AG04449 (cell line): ENCODE data around the gene NKX2-4.

Experiments
- CTCF ChIA-PET: fragments of 350-600 bp; formaldehyde crosslinking; extraction: SDS; loops from one replicate; lab custom pipeline; 2021; ENCODE audit warnings: antibody characterized with exemption; lab: Yijun Ruan, JAX
- POLR2A ChIA-PET: fragments of 400-600, 350-600 bp; formaldehyde crosslinking; extraction: SDS; loops from one replicate; lab custom pipeline; 2020; ENCODE audit warnings: antibody characterized with exemption, inconsistent platforms; lab: Yijun Ruan, JAX
- DNase-seq: peaks from one replicate; pipeline ENCODE4 v3.0.0-alpha.2; 2010; ENCODE audit warnings: low read depth, low spot score
- H3K4me3 ChIP-seq: 2 replicates; pipeline ENCODE4 v1.5.1; 2011; ENCODE audit warnings: low read depth, mild to moderate bottlenecking, control low read depth, low read length
- TF ChIP-seq, protein P1 (sequence below): IDR thresholded peaks from one replicate; pipeline ENCODE4 v1.5.1; 2011; ENCODE audit warnings: mild to moderate bottlenecking, moderate library complexity, low read length, control low read depth, inconsistent platforms; ENCODE audit not compliant: insufficient read depth; ENCODE audit errors: missing control alignments

The NKX2-4 gene

DNA sequence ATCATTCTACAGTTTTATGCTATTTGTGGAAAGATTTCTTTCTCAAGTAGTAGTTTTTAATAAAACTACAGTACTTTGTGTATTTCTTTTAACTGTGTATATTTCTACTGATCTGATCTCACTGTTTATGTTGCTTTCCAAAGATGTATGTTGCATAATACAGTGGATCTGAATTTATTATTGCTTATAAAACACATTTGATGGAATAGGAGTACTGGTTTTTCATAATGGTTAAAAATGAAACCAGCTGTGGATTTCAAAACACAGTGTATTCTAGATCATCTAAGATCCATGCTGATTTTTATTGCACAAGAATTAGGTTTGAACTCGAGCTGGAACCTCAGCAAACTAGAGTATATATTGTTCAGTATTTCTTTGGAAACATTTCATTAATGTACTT, 8.0 kb downstream of the NKX2-4 start:
- TF ChIP-seq, protein P1, sequence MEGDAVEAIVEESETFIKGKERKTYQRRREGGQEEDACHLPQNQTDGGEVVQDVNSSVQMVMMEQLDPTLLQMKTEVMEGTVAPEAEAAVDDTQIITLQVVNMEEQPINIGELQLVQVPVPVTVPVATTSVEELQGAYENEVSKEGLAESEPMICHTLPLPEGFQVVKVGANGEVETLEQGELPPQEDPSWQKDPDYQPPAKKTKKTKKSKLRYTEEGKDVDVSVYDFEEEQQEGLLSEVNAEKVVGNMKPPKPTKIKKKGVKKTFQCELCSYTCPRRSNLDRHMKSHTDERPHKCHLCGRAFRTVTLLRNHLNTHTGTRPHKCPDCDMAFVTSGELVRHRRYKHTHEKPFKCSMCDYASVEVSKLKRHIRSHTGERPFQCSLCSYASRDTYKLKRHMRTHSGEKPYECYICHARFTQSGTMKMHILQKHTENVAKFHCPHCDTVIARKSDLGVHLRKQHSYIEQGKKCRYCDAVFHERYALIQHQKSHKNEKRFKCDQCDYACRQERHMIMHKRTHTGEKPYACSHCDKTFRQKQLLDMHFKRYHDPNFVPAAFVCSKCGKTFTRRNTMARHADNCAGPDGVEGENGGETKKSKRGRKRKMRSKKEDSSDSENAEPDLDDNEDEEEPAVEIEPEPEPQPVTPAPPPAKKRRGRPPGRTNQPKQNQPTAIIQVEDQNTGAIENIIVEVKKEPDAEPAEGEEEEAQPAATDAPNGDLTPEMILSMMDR: no peak
- ChIA-PET POLR2A (no interaction called here), CTCF (interaction anchor here (1.7 kb wide), 1 partner anchor 154 kb away, joined by 12 read pairs; no protein-coding TSS in a partner anchor)
- no peak overlapping the region for H3K4me3 ChIP-seq
- DNase-seq: no peak

DNA sequence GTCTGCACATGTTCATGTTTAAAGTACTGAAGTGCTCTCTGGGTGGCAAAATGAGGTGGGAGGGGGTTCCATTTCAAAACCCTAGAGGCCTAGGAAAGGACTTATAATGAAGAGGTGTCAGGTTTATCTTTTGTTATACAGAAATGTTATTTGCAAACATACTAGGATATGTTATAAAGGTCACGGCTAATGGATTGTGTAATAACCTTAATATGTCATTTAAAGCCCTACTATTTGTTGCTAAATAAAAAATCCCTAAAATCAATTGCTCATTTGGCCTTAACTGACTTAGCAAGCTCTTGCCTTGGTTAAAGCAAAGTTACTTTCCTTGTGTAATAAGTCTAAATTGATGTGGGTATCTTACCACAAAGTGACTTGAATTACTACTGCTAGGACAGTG, 8.8 kb downstream of the NKX2-4 start:
- TF ChIP-seq, protein P1: no peak
- ChIA-PET POLR2A (no interaction called here), CTCF (interaction anchor here (1.7 kb wide), 1 partner anchor 153 kb away, joined by 12 read pairs; no protein-coding TSS in a partner anchor)
- H3K4me3 ChIP-seq: no peak overlapping the region
- no peak for DNase-seq

DNA sequence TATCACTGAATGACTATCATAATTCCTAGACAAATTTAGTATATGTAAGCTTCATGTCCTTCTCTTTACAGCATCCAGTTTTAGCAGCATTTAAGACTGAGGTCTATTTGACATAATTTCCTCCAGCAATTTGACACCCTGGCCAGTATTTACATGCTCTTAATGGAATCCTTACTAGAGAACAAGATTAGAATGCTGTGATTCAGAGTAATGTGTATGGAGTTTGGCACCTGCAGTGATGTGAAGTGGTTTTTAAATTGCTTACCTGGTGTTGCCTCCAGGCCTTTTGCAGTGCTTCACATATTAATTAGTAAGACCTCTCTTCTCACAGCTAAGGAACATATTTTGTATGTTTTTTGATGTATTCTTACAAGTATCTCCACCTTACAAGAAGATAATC, 9.8 kb downstream of the NKX2-4 start:
- CTCF ChIA-PET: no interaction called here
- DNase-seq: no peak
- TF ChIP-seq, protein P1: no peak
- H3K4me3 ChIP-seq: no peak overlapping the region
- POLR2A ChIA-PET: no interaction called here

GRCh38 chr20:21386111-21386510, 11.2 kb downstream of the NKX2-4 start:
- DNase-seq: no peak
- no peak overlapping the region for H3K4me3 ChIP-seq
- CTCF ChIA-PET: interaction anchor here (1.3 kb wide), 1 partner anchor 29 kb away, joined by 3 read pairs; no protein-coding TSS in a partner anchor
- POLR2A ChIA-PET: no interaction called here
- TF ChIP-seq, protein P1: no peak

- no peak for DNase-seq
- CTCF ChIA-PET: interaction anchor here (1.3 kb wide), 1 partner anchor 28 kb away, joined by 3 read pairs; no protein-coding TSS in a partner anchor
- no peak overlapping the region for H3K4me3 ChIP-seq
- POLR2A ChIA-PET: no interaction called here
- TF ChIP-seq, protein P1: no peak
Measured at GRCh38 chr20:21384308-21384892, 12.9 kb downstream of the NKX2-4 start.

GRCh38 chr20:21381619-21382018, 15.7 kb downstream of the NKX2-4 start:
- TF ChIP-seq, protein P1: no peak
- ChIA-PET CTCF (interaction anchor here (1.7 to 4.1 kb wide), 2 partner anchors 9 to 146 kb away, joined by 4 to 18 read pairs; no protein-coding TSS in a partner anchor), POLR2A (no interaction called here)
- H3K4me3 ChIP-seq: no peak overlapping the region
- no peak for DNase-seq
